Measurements from ENCODE around the gene AASS. TPM values are rescaled to one million over a fixed set of nuclear protein-coding genes. Genes with fewer than 3 reads are reported as not detected.

Gene AASS
- total RNA-seq, 4 donors from 2014 or later = 3.0 to 19.1 (median 9.6) TPM

- Histone ChIP-seq H3K4me1 (no peaks in the 10 kb centered on the region), H3K4me3 (no peak overlapping the region), H3K27ac (no peak overlapping the region), H3K27me3 (no peaks in the 10 kb centered on the region), H3K9me3 (no peaks in the 10 kb centered on the region), H3K36me3 (no peaks in the 10 kb centered on the region)
- intact Hi-C loops (cut with DNase I; ENCODE audit: low total_unique reads) = no loop called here
- TF ChIP-seq CTCF (IDR thresholded peaks at IDR 0.05) (no peak), POLR2A (IDR thresholded peaks at IDR 0.05) (no peak), POLR2AphosphoS5 (IDR thresholded peaks at IDR 0.05) (no peak), EP300 (IDR thresholded peaks at IDR 0.05; ENCODE audit: low read depth) (no peak)
- no peak for DNase-seq
- in situ Hi-C loops (cut with MboI; ENCODE audit: low pct_ligation_motif_present in 1 of 4, low pct_unique_long_range_greater_than_20kb in 1 of 4, low sequenced_read_pairs in 3 of 4) = no loop called here
These were observed 80.9 kb downstream of the AASS start for GRCh38 chr7:122063146-122063545.

GRCh38 chr7:122059542-122059941, 84.5 kb downstream of the AASS start:
- intact Hi-C loops (cut with DNase I; ENCODE audit: low total_unique reads) = no loop called here

DNA sequence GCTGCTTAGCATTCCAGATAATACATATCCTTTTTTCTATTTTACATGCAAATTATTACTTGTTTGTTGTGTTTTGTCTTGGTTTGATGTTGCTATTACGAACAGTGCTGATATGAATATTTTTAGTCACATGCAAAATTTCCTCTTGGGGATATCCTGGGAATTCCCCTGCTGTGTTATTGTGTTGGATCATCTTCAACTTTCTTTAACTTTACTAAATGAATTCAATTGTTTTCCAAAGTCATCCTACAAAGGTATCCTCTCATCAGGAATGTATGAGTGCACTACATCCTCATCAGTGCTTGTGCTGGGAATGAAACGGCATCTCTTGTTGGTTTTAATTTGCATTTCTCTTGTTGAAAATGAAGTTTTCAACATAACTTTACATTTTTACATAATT, 87.1 kb downstream of the AASS start:
- in situ Hi-C loops (cut with MboI; ENCODE audit: low pct_ligation_motif_present in 1 of 4, low pct_unique_long_range_greater_than_20kb in 1 of 4, low sequenced_read_pairs in 3 of 4) = no loop called here
- TF ChIP-seq EP300 (IDR thresholded peaks at IDR 0.05; ENCODE audit: low read depth) (no peak), CTCF (IDR thresholded peaks at IDR 0.05) (no peak), POLR2AphosphoS5 (IDR thresholded peaks at IDR 0.05) (no peak), POLR2A (IDR thresholded peaks at IDR 0.05) (no peak)
- 55 to 56% methylated on average over 2 of the region's 2 CpGs for WGBS, 2 donors (ENCODE audit: low coverage in 1 of 2)

More at GRCh38 chr7:122059542-122059941, 84.5 kb downstream of the AASS start:
- Histone ChIP-seq H3K27ac (no peak overlapping the region), H3K9me3 (no peaks in the 10 kb centered on the region), H3K4me1 (no peaks in the 10 kb centered on the region), H3K4me3 (no peak overlapping the region), H3K36me3 (no peaks in the 10 kb centered on the region), H3K27me3 (no peaks in the 10 kb centered on the region)
- no peak for TF ChIP-seq POLR2AphosphoS5 (IDR thresholded peaks at IDR 0.05)
- no peak for TF ChIP-seq POLR2A (IDR thresholded peaks at IDR 0.05)
- no peak for TF ChIP-seq EP300 (IDR thresholded peaks at IDR 0.05; ENCODE audit: low read depth)
- no peak for TF ChIP-seq CTCF (IDR thresholded peaks at IDR 0.05)
- in situ Hi-C loops (cut with MboI; ENCODE audit: low pct_ligation_motif_present in 1 of 4, low pct_unique_long_range_greater_than_20kb in 1 of 4, low sequenced_read_pairs in 3 of 4) = no loop called here
- WGBS, 2 donors (ENCODE audit: low coverage in 1 of 2) = 40 to 41% methylated on average over 4 of the region's 4 CpGs
- DNase-seq = no peak

DNA sequence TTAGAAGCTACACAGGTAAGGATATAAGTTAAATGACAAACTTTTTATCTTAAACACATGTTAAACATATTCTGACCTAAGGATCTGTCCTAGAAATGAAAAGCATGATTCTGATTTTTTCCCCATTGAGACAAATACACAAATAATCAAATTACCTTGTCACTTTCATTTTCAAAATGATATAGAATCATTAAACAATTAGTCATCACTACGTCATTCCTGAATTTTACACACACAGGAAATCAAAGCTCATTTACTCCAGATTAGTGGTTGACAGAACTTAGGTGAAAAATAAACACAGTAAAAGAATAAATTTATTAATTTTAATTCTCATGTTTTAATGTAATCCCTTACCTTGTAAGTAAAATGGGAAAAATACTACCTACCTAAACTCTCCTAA, 89.0 kb downstream of the AASS start:
- 10 to 24% methylated on average over 1 of the region's 1 CpG for WGBS, 2 donors (ENCODE audit: low coverage in 1 of 2)
- intact Hi-C loops (cut with DNase I; ENCODE audit: low total_unique reads) = no loop called here
- Histone ChIP-seq H3K36me3 (no peaks in the 10 kb centered on the region), H3K27ac (no peak overlapping the region), H3K9me3 (no peaks in the 10 kb centered on the region), H3K4me3 (no peak overlapping the region), H3K27me3 (no peaks in the 10 kb centered on the region), H3K4me1 (no peaks in the 10 kb centered on the region)
- TF ChIP-seq CTCF (IDR thresholded peaks at IDR 0.05) (no peak), EP300 (IDR thresholded peaks at IDR 0.05; ENCODE audit: low read depth) (no peak), POLR2AphosphoS5 (IDR thresholded peaks at IDR 0.05) (no peak), POLR2A (IDR thresholded peaks at IDR 0.05) (no peak)
- in situ Hi-C loops (cut with MboI; ENCODE audit: low pct_ligation_motif_present in 1 of 4, low pct_unique_long_range_greater_than_20kb in 1 of 4, low sequenced_read_pairs in 3 of 4) = no loop called here
- DNase-seq = no peak

More for the DNA sequence above, 87.1 kb downstream of the AASS start:
- Histone ChIP-seq H3K4me1 (no peaks in the 10 kb centered on the region), H3K4me3 (no peak overlapping the region), H3K36me3 (no peaks in the 10 kb centered on the region), H3K9me3 (no peaks in the 10 kb centered on the region), H3K27me3 (no peaks in the 10 kb centered on the region), H3K27ac (no peak overlapping the region)
- intact Hi-C loops (cut with DNase I; ENCODE audit: low total_unique reads) = no loop called here
- no peak for DNase-seq
